Right lobe of liver (tissue), 4 donors: ENCODE data around the gene CEP295NL.

Experiments
- CTCF ChIP-seq, 4 donors: fragments of 200-600 bp in 3 of 4; fragments of 450-650 bp in 1 of 4; IDR thresholded peaks; one replicate each; pipeline versions ENCODE4 v1.5.1 to v1.8.0; 2016 to 2022; ENCODE audit warnings: antibody characterized with exemption in 4 of 4, mild to moderate bottlenecking in 2 of 4
- POLR2A ChIP-seq: fragments of 450-650 bp; IDR thresholded peaks from one replicate; pipeline ENCODE4 v1.6.1; 2017; ENCODE audit warnings: antibody characterized with exemption, mild to moderate bottlenecking
- donor health status: DM: no; HTN: no; CAD: no.
- donor health status: DM: no; HTN: no; CAD: no.
- donor health status: DM: no; HTN: yes; CAD: no.

GRCh38 chr17:78905541-78905940 lies 2.5 kb upstream of the CEP295NL start:
- no peak for TF ChIP-seq POLR2A
- TF ChIP-seq CTCF (IDR thresholded peaks at IDR 0.05) = no peak
